Right atrium auricular region (tissue), 2 donors: ENCODE data around the gene IMP3. TPM values are rescaled to one million over a fixed set of nuclear protein-coding genes. Genes with fewer than 3 reads are reported as not detected.

Experiments used
- DNase-seq: peaks from one replicate; pipeline ENCODE4 v3.0.0-alpha.2; 2019; ENCODE audit warnings: low spot score
- H3K27ac ChIP-seq, 2 donors: fragments of 200-600 bp; sonication (generic); 1 replicate in 1 of 2; 2 replicates in 1 of 2; pipeline ENCODE4 v1.5.1; 2016 to 2019
- H3K27me3 ChIP-seq, 2 donors: fragments of 200-600 bp; sonication (generic); one replicate each; pipeline versions ENCODE4 v1.5.1 to v1.6.0; 2017 to 2019
- H3K36me3 ChIP-seq: fragments of 200-600 bp; sonication (generic); one replicate; pipeline ENCODE4 v1.5.1; 2016
- H3K4me1 ChIP-seq, 2 donors: fragments of 200-600 bp; sonication (generic); one replicate each; pipeline versions ENCODE4 v1.5.1 to v1.6.0; 2017 to 2019
- H3K4me3 ChIP-seq, 2 donors: fragments of 200-600 bp; sonication (generic); 1 replicate in 1 of 2; 2 replicates in 1 of 2; pipeline ENCODE4 v1.5.1; 2017 to 2019; ENCODE audit warnings: mild to moderate bottlenecking in 1 of 2, moderate library complexity in 1 of 2
- H3K9me3 ChIP-seq, 2 donors: fragments of 200-600 bp; sonication (generic); one replicate each; pipeline ENCODE4 v1.5.1; 2019
- total RNA-seq, 2 donors: library from RNA; depleted of rRNA; stranded (reverse); fragments of >200 nt; gene quantifications; one replicate each; pipeline ENCODE4 v1.1.0, GENCODE V29; 2016
- TF ChIP-seq, protein P1 (sequence below), 2 donors: fragments of 200-600 bp; sonication (generic); IDR thresholded peaks; one replicate each; pipeline ENCODE4 v1.5.1; 2019; ENCODE audit warnings: antibody characterized with exemption in 2 of 2

The IMP3 gene
- total RNA-seq, 2 donors from 2014 or later: 71.2 to 119 TPM

DNA sequence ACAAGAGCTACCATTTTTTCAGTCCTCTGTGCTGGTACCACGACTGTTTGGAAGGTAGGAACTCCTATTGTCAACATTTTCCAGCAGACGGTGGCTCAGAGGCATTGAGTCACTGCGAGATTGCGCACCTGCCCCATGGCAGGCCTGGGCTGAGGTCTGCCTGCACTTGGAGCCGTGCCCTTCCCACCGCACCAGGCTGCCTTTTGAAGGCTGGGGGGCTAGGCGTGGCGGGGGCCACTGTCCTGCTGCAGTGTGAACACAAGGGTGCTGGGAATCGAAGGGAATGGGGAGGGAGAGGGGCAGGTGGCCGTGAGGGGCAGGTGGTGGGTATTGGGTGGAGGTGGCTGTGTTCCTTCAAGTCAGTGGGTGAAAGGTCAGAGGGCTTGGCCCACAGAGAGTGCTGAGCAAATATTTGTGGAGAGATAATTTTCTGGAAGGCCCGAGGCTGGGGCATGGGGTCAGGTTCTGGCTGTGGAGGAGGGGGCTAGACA, 24.0 kb upstream of the IMP3 start:
- Histone ChIP-seq H3K36me3 (peaks cover 2% of the 10 kb centered on the region), H3K27ac (peak overlapping the region in 1 of 2 donors; percentile 6), H3K27me3 (no peaks in the 10 kb centered on the region), H3K4me1 (peaks cover 0 to 54% of the 10 kb centered on the region in 2 donors), H3K4me3 (no peak overlapping the region), H3K9me3 (no peaks in the 10 kb centered on the region)
- DNase-seq: no peak
- TF ChIP-seq, protein P1, sequence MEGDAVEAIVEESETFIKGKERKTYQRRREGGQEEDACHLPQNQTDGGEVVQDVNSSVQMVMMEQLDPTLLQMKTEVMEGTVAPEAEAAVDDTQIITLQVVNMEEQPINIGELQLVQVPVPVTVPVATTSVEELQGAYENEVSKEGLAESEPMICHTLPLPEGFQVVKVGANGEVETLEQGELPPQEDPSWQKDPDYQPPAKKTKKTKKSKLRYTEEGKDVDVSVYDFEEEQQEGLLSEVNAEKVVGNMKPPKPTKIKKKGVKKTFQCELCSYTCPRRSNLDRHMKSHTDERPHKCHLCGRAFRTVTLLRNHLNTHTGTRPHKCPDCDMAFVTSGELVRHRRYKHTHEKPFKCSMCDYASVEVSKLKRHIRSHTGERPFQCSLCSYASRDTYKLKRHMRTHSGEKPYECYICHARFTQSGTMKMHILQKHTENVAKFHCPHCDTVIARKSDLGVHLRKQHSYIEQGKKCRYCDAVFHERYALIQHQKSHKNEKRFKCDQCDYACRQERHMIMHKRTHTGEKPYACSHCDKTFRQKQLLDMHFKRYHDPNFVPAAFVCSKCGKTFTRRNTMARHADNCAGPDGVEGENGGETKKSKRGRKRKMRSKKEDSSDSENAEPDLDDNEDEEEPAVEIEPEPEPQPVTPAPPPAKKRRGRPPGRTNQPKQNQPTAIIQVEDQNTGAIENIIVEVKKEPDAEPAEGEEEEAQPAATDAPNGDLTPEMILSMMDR (IDR thresholded peaks at IDR 0.05): no peak

DNA sequence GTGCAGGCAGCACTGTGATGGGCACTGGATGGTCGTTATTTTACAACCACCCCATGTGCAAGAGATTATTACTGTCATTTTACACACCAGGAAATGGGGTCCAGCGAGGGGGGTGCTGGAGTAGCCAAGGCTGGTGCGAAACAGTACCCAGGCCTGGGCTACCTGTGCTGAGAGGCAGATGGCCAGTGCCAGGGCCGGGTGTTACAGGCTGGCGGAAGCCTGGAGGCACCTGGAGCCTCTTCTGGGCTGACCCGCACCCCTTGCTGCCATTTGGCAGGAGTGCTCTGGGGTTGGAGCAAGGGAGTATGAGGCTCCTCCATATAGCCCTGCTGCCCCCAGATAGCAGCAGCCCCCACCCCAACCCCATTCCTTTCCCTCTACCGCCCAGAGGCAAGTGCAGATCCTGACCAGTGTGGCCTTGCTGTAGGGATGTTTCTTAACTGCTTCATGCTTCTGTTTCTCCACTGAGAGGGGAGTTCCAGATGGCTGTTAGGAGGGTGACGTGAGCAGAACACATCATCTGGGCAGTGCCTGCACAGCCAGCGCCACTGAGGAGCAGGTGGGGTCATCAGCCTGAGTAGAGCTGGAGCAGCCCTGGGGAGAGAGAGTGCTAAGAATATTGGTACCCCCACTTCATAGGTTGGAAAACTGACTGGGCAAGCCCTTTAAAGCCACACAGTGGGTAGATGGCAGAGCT, 22.9 kb upstream of the IMP3 start:
- H3K4me3 ChIP-seq: no peak overlapping the region
- H3K4me1 ChIP-seq: peaks cover 0 to 59% of the 10 kb centered on the region in 2 donors
- H3K9me3 ChIP-seq: no peaks in the 10 kb centered on the region
- H3K36me3 ChIP-seq: peaks cover 5% of the 10 kb centered on the region
- H3K27ac ChIP-seq: peak overlapping the region; percentile 78 to 86
- DNase-seq: no peak
- TF ChIP-seq, protein P1 (IDR thresholded peaks at IDR 0.05): no peak
- no peaks in the 10 kb centered on the region for H3K27me3 ChIP-seq

DNA sequence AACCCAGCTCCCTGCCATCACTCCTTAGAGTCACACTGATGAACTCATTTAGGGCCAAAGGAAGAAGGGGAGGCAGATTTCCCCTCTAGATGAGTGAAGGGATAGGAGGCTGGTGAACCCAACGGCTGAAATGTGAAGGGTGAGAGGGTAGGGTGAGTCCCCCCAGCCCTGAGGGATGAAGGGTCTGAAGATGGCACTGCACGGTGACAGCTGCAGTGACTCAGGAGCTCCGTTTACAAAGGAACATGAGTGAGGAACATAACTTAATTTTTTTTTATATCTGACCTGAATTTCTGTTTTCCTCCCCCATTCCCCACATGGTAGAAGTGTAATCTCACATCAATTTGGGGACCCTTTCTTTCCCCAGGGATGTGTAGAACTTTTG, 21.7 kb upstream of the IMP3 start:
- DNase-seq: no peak
- H3K36me3 ChIP-seq: peaks cover 15% of the 10 kb centered on the region
- H3K27ac ChIP-seq: peak overlapping the region; percentile 78 to 86
- no peaks in the 10 kb centered on the region for H3K9me3 ChIP-seq
- H3K4me1 ChIP-seq: peaks cover 0 to 47% of the 10 kb centered on the region in 2 donors
- H3K27me3 ChIP-seq: no peaks in the 10 kb centered on the region
- H3K4me3 ChIP-seq: no peak overlapping the region
- TF ChIP-seq, protein P1 (IDR thresholded peaks at IDR 0.05): no peak

DNA sequence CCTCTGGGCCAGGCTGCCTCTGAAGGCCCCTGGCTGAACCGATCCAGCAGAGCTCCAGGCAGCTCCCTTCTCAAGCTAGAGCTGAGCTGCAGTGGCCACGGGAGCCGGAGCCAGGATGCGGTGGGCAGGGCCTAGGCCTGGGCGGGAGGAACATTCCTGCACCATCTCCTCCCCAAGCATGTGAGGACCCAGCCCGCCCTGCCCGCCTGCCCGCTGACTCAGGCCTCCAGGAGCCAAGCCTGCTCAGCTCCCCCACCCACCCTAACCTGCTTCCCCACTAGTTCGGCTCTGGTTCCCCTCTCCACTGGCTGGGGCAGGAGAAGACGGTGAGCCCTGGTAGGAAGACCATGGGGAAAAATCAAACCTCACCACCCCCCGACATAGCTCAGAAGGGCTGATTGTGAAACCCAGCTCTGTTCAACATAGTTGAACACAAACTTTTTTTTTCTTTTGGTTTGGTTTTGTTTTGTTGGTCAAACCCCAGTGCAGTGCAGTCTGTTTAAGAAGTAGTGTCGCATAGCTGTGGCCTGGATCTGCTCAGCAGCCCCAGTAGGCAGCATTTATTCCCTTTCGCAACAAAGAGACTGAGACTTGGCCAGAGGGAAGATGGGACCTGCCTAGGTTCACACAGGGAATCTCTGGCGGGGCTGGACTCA, 21.2 kb upstream of the IMP3 start:
- peak overlapping the region; percentile 78 to 86 for H3K27ac ChIP-seq
- peaks cover 15% of the 10 kb centered on the region for H3K36me3 ChIP-seq
- H3K9me3 ChIP-seq: no peaks in the 10 kb centered on the region
- TF ChIP-seq, protein P1 (IDR thresholded peaks at IDR 0.05): no peak
- peaks cover 0 to 42% of the 10 kb centered on the region in 2 donors for H3K4me1 ChIP-seq
- DNase-seq: peak; percentile 92
- no peaks in the 10 kb centered on the region for H3K27me3 ChIP-seq
- no peak overlapping the region for H3K4me3 ChIP-seq

DNA sequence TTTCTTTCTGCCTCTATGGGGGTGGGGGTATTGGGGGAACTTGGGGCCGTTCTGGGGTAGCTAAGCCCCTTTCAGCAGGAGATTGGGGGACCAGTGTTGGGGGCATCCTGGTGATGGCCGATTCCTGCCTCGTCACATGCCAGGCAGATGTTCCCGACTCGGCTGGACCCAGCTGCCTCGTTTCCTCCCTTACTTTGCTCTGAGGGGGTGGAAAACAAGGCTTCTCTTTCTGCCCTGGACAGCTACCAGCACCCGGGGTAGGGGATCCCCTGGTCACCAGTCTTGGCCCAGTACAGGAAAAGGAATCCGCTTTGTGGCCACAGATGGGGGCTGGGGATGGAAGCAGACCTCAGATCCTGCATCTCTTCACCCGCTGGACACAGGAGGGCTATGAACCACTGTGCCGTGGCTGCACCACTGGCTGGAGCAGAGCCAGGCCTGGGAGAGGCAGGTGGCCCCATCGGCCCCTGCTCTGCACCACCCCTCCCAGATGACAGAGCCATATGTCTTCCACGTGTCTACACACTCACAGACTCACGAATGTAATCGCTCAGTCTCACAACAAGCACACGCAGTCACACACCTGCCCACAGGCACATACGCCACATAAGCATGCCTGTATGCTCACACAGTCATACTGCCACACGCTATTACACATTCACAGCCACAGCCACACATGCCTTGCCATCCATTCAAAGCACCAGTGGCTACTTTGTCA, 20.1 kb upstream of the IMP3 start:
- Histone ChIP-seq H3K4me1 (peaks cover 0 to 36% of the 10 kb centered on the region in 2 donors), H3K9me3 (no peaks in the 10 kb centered on the region), H3K36me3 (peaks cover 15% of the 10 kb centered on the region), H3K27me3 (no peaks in the 10 kb centered on the region), H3K27ac (peak overlapping the region; percentile 78 to 86), H3K4me3 (no peak overlapping the region)
- DNase-seq: no peak
- TF ChIP-seq, protein P1 (IDR thresholded peaks at IDR 0.05): no peak
